Anterior cingulate cortex (tissue), 58 donors: ENCODE results near the gene ENO3.

Experiments
- DNase-seq, 58 donors: peaks; one replicate each; lab custom pipeline; 2025; lab: John Stamatoyannopoulos, UW

Gene ENO3

GRCh38 chr17:4999430-5000093 is 48.6 kb downstream of the ENO3 start:
- DNase-seq: no peak

GRCh38 chr17:5000237-5000639 is 49.3 kb downstream of the ENO3 start:
- peak in 3 of 58 donors; percentile 12 to 18 (median 13) for DNase-seq

- DNase-seq: no peak
Measured at GRCh38 chr17:5002121-5002788, 51.3 kb downstream of the ENO3 start.

- no peak for DNase-seq
Measured at GRCh38 chr17:5003214-5003867, 52.4 kb downstream of the ENO3 start.
